Panc1 (cell line): Measurements from ENCODE around the gene IL1R1.

Experiments
- CTCF ChIP-seq: fragments of 450-650 bp; IDR thresholded peaks from 2 replicates; pipeline ENCODE4 v1.5.1; 2017; ENCODE audit warnings: mild to moderate bottlenecking
- POLR2AphosphoS5 ChIP-seq: IDR thresholded peaks from 2 replicates; pipeline ENCODE4 v1.6.1; 2012; ENCODE audit warnings: mild to moderate bottlenecking, low read depth, low read length, moderate library complexity
- REST ChIP-seq, 2 experiments: IDR thresholded peaks; 2 replicates each; pipeline ENCODE4 v1.6.1; 2011 to 2012; ENCODE audit warnings: low read depth in 2 of 2, control low read depth in 1 of 2, low read length in 1 of 2, mild to moderate bottlenecking in 1 of 2, moderate library complexity in 1 of 2; ENCODE audit not compliant: insufficient read depth in 1 of 2
- TCF7L2 ChIP-seq: IDR thresholded peaks from 2 replicates; pipeline ENCODE4 v1.6.1; 2011; ENCODE audit warnings: mild to moderate bottlenecking, low read depth, low read length, inconsistent platforms

GRCh38 chr2:102149644-102150455, 7.3 kb downstream of the IL1R1 start:
- TF ChIP-seq TCF7L2 (no peak), POLR2AphosphoS5 (no peak), CTCF (no peak), REST (IDR thresholded peaks at IDR 0.05; ENCODE audit: insufficient read depth in 1 of 2, low read depth in 2 of 2, low read length in 1 of 2) (no peak)
